Mucosa of gallbladder (tissue), 1 donor: Measurements from ENCODE around the gene UPF2. TPM values are rescaled to one million over a fixed set of nuclear protein-coding genes. Genes with fewer than 3 reads are reported as not detected.

Experiments
- DNase-seq: peaks from one replicate; pipeline ENCODE4 v3.0.0-alpha.2; 2020; ENCODE audit warnings: low spot score
- total RNA-seq: library from RNA; stranded (reverse); gene quantifications from one replicate; pipeline ENCODE4 v1.2.1, GENCODE V29; 2021
- donor health status: DM: no; HTN: no; CAD: no.

The UPF2 gene
- total RNA-seq, 1 donor from 2014 or later = 15.8 TPM

DNA sequence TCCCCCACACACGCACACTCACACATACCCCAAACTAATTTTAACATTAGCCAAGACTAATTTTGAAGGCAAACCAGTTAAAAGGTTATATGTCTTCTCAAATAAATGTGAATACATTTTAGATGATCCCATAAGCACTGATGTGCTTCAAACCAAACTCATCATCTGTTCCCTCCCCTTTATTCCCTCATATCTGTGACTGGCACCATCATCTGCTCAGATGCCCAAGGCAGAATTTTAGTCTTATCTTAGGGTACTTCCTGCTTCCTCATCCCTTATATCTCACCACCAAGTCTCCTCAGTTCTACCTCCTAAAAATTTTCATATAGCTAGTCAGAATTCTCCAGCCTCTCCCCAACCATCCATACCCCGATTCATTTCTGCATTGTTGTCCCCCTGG, 80.4 kb downstream of the UPF2 start:
- DNase-seq = no peak

DNA sequence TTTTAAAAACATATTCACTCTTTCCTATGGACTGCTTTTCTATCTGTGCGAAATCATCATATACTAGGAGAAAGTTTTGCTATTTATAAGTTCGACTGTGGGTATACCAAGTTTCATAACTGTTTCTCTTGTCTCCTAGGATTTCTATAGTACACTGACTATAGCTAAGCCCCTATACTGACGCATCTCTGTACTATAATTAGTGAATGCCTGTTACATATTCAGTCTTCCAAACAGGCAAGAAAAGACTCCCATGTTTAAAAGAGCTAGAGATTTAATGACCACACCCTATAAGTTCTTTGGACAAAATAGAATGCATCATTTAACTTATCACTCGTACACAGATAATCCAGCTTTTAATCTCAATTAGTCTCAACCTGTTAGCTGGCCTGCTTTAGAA, 80.8 kb downstream of the UPF2 start:
- DNase-seq = no peak

GRCh38 chr10:11959966-11960365, 82.6 kb downstream of the UPF2 start:
- DNase-seq = no peak

- no peak for DNase-seq
Measured at GRCh38 chr10:11958956-11959355, 83.7 kb downstream of the UPF2 start.

DNA sequence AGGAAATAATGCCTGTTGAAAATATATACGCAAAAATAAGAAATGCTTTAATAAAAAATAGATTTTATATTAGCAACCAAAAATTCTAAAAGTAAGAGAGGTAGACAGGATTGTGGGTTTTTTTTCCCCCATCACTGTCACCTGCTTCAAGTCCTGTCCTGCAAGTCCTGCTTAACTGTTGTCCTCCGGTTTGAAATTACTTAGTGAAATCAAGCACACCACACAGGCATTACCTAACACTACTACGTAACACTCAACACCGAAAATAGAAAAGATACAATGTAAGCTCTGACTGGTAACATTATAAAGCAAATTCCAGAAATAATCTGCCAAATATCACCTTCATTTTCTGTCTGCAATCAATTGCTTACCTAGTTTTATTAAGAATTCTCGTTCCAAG, 90.9 kb downstream of the UPF2 start:
- no peak for DNase-seq

DNA sequence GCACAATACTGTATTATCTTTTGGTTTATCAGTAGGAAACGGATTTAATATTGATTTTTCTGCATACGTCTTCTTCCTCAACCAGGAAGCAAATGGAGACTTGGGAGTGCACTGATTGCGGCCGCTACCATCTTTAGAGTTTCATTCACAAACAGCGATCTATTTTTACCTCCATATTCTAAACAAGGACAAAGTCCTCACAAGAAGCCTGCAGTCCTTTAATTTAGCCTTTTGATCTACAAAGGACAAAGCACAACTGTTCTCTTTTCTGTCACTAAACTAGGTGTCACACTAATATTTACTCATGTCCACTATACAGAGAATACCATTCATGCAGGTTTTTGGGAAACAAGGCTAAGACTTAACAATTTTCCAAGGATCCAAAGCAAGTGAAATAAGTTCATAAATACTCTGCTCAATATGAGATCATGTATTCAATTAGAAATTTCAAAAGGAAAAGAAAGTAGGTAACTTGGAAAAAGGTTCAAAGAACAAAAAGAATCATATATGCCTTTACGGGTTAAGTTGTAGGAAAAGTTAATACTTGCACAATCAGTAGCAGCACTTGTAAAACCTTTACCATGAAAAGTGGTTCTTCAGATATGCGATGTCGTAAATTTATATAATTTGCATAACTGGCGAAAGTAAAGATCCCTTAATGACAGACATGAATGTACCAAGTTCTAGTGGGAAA, 92.1 kb downstream of the UPF2 start:
- DNase-seq = no peak

GRCh38 chr10:11949152-11949551, 93.5 kb downstream of the UPF2 start:
- no peak for DNase-seq

DNA sequence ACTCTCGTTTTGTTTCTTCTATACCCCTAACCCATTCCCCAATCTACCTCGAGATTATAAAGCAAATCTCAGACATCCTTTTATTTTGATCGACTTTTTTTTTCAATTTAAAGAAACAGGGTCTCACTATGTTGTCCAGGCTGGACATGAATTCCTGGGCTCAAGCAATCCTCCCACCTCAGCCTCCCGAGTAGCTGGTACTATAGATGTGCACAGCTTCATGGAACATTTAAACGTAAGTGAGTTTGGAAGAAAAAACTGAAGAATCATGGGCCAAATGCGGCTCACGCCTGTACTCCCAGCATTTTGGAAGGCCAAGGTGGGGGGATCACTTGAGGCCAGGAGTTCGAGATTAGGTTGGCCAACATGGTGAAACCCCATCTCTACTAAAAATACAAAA, 96.0 kb downstream of the UPF2 start:
- no peak for DNase-seq

GRCh38 chr10:11936389-11937152, 106.0 kb downstream of the UPF2 start:
- no peak for DNase-seq

GRCh38 chr10:11934262-11934661, 108.3 kb downstream of the UPF2 start:
- no peak for DNase-seq

- DNase-seq = no peak
Measured at GRCh38 chr10:11933577-11934223, 108.9 kb downstream of the UPF2 start.

GRCh38 chr10:11931038-11931437, 111.6 kb downstream of the UPF2 start:
- DNase-seq = no peak

GRCh38 chr10:11930312-11930978, 112.2 kb downstream of the UPF2 start:
- DNase-seq = no peak

GRCh38 chr10:11927746-11928145, 114.9 kb downstream of the UPF2 start:
- DNase-seq = no peak

DNA sequence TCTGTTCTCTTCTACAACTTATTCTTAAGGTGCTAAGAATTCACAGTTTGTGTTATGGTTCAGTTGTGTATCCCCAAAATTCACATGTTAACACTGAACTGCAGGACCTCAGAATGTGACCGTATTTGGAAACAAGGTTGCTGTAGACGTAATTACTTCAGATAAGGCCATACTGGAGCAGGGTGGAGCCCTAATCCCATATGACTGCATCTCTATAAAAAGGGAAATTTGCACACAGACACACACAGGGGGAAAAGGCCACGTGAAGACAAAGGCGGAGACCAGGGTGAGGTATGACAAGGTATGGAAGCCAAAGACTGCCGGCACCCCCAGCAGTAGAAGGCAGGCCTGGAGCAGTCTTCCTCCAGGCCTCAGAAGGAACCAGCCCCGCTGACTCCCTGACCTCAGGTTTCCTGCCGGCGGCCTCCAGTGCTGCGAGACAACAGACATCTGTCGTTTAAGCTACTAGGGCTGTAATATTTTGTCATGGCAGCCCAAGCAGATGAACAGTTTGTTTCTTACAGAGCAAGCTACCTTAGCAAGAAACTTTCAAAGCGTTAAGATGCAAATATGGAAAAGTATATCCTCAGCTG, 120.7 kb downstream of the UPF2 start:
- no peak for DNase-seq

- DNase-seq = no peak
Measured at GRCh38 chr10:11919271-11919670, 123.3 kb downstream of the UPF2 start.

GRCh38 chr10:11918384-11918783, 124.2 kb downstream of the UPF2 start:
- DNase-seq = no peak

GRCh38 chr10:11913079-11913641, 129.4 kb downstream of the UPF2 start:
- no peak for DNase-seq

DNA sequence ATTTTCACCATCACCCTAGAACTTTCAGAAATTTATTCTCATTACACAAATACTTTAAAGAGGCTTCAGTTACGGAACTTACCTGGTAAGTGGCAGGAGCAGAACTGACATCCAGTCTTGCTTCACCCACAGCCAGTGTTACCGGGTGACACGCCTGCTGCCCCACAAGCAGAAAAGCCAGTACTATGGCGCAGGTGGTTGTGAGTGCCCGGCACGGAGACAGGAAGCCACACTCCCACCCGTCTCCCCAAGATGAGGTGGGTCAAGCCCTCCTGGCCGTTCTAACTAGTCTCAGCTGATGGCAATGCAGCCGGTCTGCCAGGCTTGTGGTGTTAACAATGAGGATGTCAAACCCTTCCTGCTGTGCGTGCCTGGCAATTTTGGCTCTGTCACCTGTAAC, 132.5 kb downstream of the UPF2 start:
- DNase-seq = no peak

GRCh38 chr10:11909618-11910017, 133.0 kb downstream of the UPF2 start:
- DNase-seq = no peak

DNA sequence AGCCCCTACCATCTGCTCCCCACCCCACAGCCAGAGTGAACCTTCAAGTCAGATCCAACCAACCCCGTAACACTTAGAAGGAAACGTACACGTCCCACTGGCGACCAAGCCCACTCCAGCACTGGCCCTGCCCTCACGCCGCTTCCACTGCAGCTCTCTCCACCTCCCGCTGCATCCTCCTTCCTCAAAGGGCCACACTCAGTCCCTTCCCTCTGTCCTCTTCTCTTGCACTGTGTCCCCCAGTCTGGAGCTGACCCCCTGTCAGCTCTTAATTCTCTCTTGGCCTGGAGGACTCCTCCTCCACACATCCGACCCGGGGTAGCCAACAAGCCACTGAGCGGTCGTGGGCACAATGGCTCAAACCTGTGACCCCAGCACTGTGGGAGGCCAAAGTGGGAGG, 133.6 kb downstream of the UPF2 start:
- no peak for DNase-seq

DNA sequence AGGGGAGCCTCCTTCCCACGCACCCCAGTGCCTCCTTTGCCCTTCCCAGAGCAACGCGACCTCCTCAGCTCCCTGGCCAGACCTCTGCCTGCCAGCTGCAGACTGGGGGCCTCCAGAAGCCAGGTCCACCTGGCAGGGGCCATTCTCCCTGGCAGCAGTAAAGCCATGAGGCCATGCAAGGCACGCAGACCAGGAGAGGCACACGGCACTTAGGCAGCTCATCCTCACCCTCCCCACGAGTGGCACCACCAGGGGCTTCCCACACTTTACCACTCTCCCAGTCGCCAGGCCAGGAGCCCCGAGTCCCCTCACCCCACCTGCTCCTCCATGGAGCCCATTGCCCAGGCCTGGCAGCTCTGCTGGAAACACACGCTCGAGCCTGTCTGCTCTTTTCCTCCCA, 134.1 kb downstream of the UPF2 start:
- DNase-seq = no peak
